NCI-H146 treated with DMSO at 0.1 percent for 48 hours (cell line): ENCODE measurements around the gene CFAP97.

Experiments used
- DNase-seq: peaks from one replicate; lab custom pipeline; 2025; ENCODE audit not compliant: unreplicated experiment; lab: John Stamatoyannopoulos, UW

The CFAP97 gene

GRCh38 chr4:185110375-185110823, 93.4 kb downstream of the CFAP97 start:
- DNase-seq, result no peak

- no peak for DNase-seq
Measured at GRCh38 chr4:185109736-185110135, 94.1 kb downstream of the CFAP97 start.
